Measurements from ENCODE around the gene TEX9.

GRCh38 chr15:56342653-56343052 lies 22.6 kb upstream of the TEX9 start:
- no peak for TF ChIP-seq CTCF (IDR thresholded peaks at IDR 0.05)
- TF ChIP-seq ZFX (IDR thresholded peaks at IDR 0.05; ENCODE audit: borderline replicate concordance) = no peak

Data from 22Rv1 (cell line).